Lung (tissue), 12 donors: ENCODE data around the gene LNP1. TPM values are rescaled to one million over a fixed set of nuclear protein-coding genes. Genes with fewer than 3 reads are reported as not detected.
A peak's percentile ranks its signal among the peaks of the same experiment; 100 is the strongest.

ENCODE experiments used
- ATAC-seq: fragments of 200-7000 bp; cut with Tn5 transposase; one replicate; pipeline ENCODE4 v1.9.1; 2020; ENCODE audit warnings: moderate number of reproducible peaks; ENCODE audit not compliant: insufficient read depth, low FRiP score
- DNase-seq, 3 donors: peaks; one replicate each; pipeline ENCODE4 v3.0.0-alpha.2; 2013 to 2017
- H3K27ac ChIP-seq, 2 donors: one replicate each; pipeline ENCODE4 v1.5.1; 2013; ENCODE audit warnings: mild to moderate bottlenecking in 2 of 2, moderate library complexity in 2 of 2, control low read depth in 1 of 2, inconsistent platforms in 1 of 2, low read depth in 1 of 2, low read length in 1 of 2
- H3K27me3 ChIP-seq, 3 donors: one replicate each; pipeline ENCODE4 v1.5.1; 2013; ENCODE audit warnings: low read length in 2 of 3; ENCODE audit not compliant: control insufficient read depth in 3 of 3, insufficient read depth in 3 of 3
- H3K36me3 ChIP-seq, 4 donors: one replicate each; pipeline ENCODE4 v1.5.1; 2013; ENCODE audit warnings: low read length in 4 of 4, mild to moderate bottlenecking in 1 of 4, moderate library complexity in 1 of 4; ENCODE audit not compliant: control insufficient read depth in 4 of 4, insufficient read depth in 4 of 4
- H3K4me1 ChIP-seq, 5 donors: one replicate each; pipeline ENCODE4 v1.5.1; 2013; ENCODE audit warnings: low read length in 5 of 5, mild to moderate bottlenecking in 2 of 5, moderate library complexity in 1 of 5; ENCODE audit not compliant: control insufficient read depth in 5 of 5, insufficient read depth in 5 of 5
- H3K4me3 ChIP-seq: one replicate; pipeline ENCODE4 v1.5.1; 2013; ENCODE audit warnings: mild to moderate bottlenecking, control low read depth, moderate library complexity
- H3K9ac ChIP-seq, 2 donors: one replicate each; pipeline ENCODE4 v1.5.1; 2013; ENCODE audit warnings: low read length in 2 of 2, control low read depth in 1 of 2; ENCODE audit not compliant: insufficient read depth in 1 of 2
- H3K9me3 ChIP-seq, 4 donors: one replicate each; pipeline ENCODE4 v1.5.1; 2013; ENCODE audit warnings: low read length in 3 of 4, mild to moderate bottlenecking in 1 of 4, moderate library complexity in 1 of 4; ENCODE audit not compliant: control insufficient read depth in 4 of 4, insufficient read depth in 3 of 4
- WGBS, 2 donors: extraction: QIAGEN DNeasy Blood & Tissue Kit; methylation state at CpG; one replicate each; pipeline ENCODE4 v1.1.7; 2013; 5-methylcytosine and 5-hydroxymethylcytosine counted together
- polyA plus RNA-seq, 2 donors: library from polyadenylated mRNA; stranded (reverse); fragments of 200-250 nt; gene quantifications; one replicate each; pipeline ENCODE4 v1.2.1, GENCODE V29; 2013
- total RNA-seq, 2 donors: library from RNA; depleted of rRNA in 1 of 2; stranded (reverse); fragments of >200 nt in 1 of 2; gene quantifications; one replicate each; pipeline ENCODE4 v1.2.1, GENCODE V29; 2014 to 2021
- TF ChIP-seq, protein P1 (sequence below): IDR thresholded peaks from 2 replicates; pipeline ENCODE4 v1.5.1; 2012; ENCODE audit warnings: mild to moderate bottlenecking; ENCODE audit errors: control extremely low read depth, extremely low read depth
- donor health status: control.
- donor health status: control.
- donor health status: Bipolar disorder and iron deficiency.
- donor health status: healthy.
- donor health status: DM: yes; HTN: yes; CAD: no.

LNP1 gene
- total and polyA plus RNA-seq, 4 donors: 1.1 to 5.8 (median 2.2) TPM

DNA sequence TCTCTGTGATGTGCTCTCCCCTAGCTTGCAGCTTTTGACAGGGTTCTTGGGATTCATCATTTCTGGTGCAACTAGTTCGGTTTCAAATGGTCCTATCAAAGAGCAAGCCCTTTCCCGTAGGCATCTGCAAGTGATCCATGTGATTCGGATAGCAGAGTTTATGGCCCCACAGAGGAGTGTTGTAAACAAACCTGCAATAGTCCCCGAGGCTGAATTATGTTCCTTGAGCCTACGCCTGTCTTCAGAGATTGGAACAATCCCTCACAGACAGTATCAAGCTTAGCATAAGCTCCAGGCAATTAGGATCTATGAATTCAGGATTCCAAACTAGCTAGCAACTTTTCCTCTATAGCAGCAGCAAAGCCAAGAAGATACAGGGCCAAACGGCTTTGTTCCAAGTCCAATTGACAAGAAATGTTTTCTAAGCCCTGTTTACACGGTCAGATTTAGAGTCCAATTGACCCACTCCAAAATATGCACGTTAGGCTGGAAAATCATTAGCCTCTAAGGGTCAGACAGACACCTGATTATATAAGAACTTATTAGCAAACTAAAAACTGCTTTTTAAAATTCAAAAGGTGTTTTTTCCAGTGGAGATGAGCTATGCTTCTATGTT is 24.8 kb downstream of the LNP1 start:
- H3K36me3 ChIP-seq: no peaks in the 10 kb centered on the region
- TF ChIP-seq, protein P1, sequence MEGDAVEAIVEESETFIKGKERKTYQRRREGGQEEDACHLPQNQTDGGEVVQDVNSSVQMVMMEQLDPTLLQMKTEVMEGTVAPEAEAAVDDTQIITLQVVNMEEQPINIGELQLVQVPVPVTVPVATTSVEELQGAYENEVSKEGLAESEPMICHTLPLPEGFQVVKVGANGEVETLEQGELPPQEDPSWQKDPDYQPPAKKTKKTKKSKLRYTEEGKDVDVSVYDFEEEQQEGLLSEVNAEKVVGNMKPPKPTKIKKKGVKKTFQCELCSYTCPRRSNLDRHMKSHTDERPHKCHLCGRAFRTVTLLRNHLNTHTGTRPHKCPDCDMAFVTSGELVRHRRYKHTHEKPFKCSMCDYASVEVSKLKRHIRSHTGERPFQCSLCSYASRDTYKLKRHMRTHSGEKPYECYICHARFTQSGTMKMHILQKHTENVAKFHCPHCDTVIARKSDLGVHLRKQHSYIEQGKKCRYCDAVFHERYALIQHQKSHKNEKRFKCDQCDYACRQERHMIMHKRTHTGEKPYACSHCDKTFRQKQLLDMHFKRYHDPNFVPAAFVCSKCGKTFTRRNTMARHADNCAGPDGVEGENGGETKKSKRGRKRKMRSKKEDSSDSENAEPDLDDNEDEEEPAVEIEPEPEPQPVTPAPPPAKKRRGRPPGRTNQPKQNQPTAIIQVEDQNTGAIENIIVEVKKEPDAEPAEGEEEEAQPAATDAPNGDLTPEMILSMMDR: no peak
- H3K9ac ChIP-seq: no peak overlapping the region
- ATAC-seq (no peak), DNase-seq (peak in 2 of 3 donors; percentile 18 to 41)
- peaks cover 2 to 43% (median 9%) of the 10 kb centered on the region in 5 donors for H3K4me1 ChIP-seq
- H3K4me3 ChIP-seq: no peak overlapping the region
- no peaks in the 10 kb centered on the region for H3K27me3 ChIP-seq
- H3K27ac ChIP-seq: no peak overlapping the region
- WGBS, 2 donors: 66 to 78% methylated on average over 8 of the region's 8 CpGs
- H3K9me3 ChIP-seq: no peaks in the 10 kb centered on the region

DNA sequence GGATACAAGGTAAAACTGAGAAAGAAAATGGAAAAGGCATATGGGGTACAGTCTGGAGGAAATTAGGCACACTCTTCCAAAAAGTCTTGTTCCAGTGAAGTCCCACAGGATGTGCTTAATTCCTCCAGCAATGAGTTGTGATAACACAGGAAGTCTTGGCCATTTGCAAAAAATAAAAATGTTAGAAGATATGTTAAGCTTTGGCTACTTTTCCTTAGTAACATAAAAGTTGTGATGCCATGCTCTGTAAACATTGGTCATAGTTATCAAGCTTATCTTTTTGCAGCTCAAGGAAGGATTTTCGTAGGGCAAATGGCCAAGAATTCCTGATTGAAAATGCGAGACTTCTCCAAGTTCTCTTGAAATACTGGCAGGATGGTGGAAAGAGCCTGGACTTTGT is 26.4 kb downstream of the LNP1 start:
- H3K4me3 ChIP-seq: no peak overlapping the region
- no peaks in the 10 kb centered on the region for H3K36me3 ChIP-seq
- TF ChIP-seq, protein P1: no peak
- H3K27me3 ChIP-seq: no peaks in the 10 kb centered on the region
- WGBS, 2 donors: 50 to 69% methylated on average over 2 of the region's 2 CpGs
- no peak overlapping the region for H3K27ac ChIP-seq
- no peaks in the 10 kb centered on the region for H3K9me3 ChIP-seq
- peaks cover 2 to 43% (median 9%) of the 10 kb centered on the region in 5 donors for H3K4me1 ChIP-seq
- peak; percentile 42 to 90 (median 88) for DNase-seq
- H3K9ac ChIP-seq: no peak overlapping the region
- no peak for ATAC-seq

DNA sequence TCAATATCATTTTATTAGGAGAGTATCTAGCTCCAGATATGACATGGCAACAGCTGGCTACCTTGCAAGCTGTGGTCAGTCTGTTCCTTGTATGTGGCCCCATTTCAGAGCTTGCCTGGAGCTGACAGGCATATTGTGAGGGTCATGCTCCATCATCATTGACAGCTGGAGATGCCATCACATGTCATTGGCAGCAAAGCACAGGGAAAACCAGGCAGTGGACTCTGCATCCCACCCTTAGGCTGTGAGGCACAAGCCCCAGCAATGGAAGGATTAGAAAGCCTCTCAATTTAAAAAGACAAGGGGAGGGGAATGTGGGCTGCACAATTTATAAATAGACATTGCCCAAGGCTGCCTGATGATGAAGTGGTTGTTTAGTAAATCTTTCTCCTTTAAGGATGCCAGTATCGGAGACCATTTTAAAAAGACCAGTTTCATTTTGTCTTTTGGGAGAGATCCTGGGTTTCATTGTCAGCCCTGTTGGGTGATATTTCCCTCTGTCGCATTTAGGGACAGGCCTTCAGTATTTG is 27.9 kb downstream of the LNP1 start:
- H3K9ac ChIP-seq: peak overlapping the region in 1 of 2 donors; percentile 77
- peaks cover 2 to 43% (median 9%) of the 10 kb centered on the region in 5 donors for H3K4me1 ChIP-seq
- H3K27ac ChIP-seq: peak overlapping the region in 1 of 2 donors; percentile 39
- no peaks in the 10 kb centered on the region for H3K36me3 ChIP-seq
- no peaks in the 10 kb centered on the region for H3K27me3 ChIP-seq
- no peak overlapping the region for H3K4me3 ChIP-seq
- 82 to 87% methylated on average over 2 of the region's 2 CpGs for WGBS, 2 donors
- DNase-seq (peak; percentile 13 to 58 (median 56)), ATAC-seq (no peak)
- H3K9me3 ChIP-seq: no peaks in the 10 kb centered on the region
- TF ChIP-seq, protein P1: no peak
